Upper lobe of left lung (tissue), 4 donors: ENCODE data around the gene RPP25.

Experiments
- CTCF ChIP-seq, 6 experiments: fragments of 450-650 bp in 4 of 6; fragments of 200-600 bp in 2 of 6; sonication (generic) in 2 of 6; IDR thresholded peaks; one replicate each; pipeline ENCODE4 v1.5.1; 2016 to 2019; ENCODE audit warnings: antibody characterized with exemption in 6 of 6
- POLR2A ChIP-seq, 4 donors: fragments of 450-650 bp; IDR thresholded peaks; one replicate each; pipeline ENCODE4 v1.5.1; 2016 to 2017; ENCODE audit warnings: antibody characterized with exemption in 4 of 4, mild to moderate bottlenecking in 2 of 4
- POLR2AphosphoS5 ChIP-seq, 2 donors: sonication (generic); formaldehyde crosslinking; IDR thresholded peaks; one replicate each; pipeline ENCODE4 v1.5.1; 2017; ENCODE audit warnings: antibody characterized with exemption in 2 of 2

GRCh38 chr15:74960286-74960685 lies 3.7 kb upstream of the RPP25 start:
- TF ChIP-seq POLR2A (IDR thresholded peaks at IDR 0.05) (no peak), POLR2AphosphoS5 (IDR thresholded peaks at IDR 0.05) (no peak), CTCF (IDR thresholded peaks at IDR 0.05) (no peak)
